GM12801 (cell line): ENCODE data around the gene COMMD3.

ENCODE experiments used
- TF ChIP-seq, protein P1 (sequence below): IDR thresholded peaks from one replicate; pipeline ENCODE4 v1.5.1; 2011; ENCODE audit warnings: control low read depth; ENCODE audit not compliant: insufficient read length; ENCODE audit errors: extremely low read depth

Gene COMMD3

DNA sequence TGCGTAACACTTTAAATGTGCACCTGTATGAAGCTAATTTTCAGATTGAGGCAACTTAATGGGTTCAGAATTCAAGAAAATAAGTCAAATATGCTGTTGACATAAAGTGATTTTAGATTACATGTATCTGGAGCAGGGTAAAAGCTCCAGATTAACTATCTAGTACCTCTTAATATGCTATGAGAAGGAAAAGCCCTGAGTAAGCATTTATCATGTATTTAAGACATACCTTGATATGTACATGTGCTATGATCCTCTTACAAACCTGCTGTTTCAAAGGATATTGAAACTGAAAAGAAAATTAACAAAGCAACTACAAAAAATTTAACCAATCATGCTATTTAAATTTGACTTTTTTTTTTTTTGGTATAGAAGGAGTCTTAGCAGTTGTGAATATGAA lies 33.6 kb downstream of the COMMD3 start:
- TF ChIP-seq, protein P1, sequence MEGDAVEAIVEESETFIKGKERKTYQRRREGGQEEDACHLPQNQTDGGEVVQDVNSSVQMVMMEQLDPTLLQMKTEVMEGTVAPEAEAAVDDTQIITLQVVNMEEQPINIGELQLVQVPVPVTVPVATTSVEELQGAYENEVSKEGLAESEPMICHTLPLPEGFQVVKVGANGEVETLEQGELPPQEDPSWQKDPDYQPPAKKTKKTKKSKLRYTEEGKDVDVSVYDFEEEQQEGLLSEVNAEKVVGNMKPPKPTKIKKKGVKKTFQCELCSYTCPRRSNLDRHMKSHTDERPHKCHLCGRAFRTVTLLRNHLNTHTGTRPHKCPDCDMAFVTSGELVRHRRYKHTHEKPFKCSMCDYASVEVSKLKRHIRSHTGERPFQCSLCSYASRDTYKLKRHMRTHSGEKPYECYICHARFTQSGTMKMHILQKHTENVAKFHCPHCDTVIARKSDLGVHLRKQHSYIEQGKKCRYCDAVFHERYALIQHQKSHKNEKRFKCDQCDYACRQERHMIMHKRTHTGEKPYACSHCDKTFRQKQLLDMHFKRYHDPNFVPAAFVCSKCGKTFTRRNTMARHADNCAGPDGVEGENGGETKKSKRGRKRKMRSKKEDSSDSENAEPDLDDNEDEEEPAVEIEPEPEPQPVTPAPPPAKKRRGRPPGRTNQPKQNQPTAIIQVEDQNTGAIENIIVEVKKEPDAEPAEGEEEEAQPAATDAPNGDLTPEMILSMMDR: no peak

DNA sequence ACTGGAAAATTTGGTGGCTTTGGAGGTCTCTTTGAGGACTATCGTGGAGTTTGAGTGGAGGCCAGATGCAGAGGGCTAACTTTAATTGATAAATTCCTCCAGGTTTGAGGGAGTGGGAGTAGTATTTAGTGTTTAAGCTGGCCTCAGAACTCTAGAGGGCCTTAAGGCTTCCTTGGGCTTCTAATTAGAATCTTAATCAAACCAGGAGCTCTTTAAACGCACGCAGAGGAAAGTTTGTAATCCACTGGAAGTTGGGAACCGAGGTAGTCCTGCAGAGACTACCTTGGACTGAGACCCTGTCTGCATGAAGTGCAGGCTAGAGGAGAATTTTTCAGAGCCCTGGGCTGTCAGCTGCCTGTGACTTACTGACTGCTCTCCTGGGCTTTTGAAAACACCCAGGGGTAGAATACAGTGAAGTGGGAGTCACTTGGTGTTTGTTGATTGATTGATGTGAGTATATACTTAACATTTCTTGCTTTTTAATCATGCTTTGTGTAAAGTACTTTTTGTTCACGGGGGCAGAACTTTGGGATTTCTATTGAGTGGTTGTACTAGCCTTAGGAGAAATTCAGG lies 35.0 kb downstream of the COMMD3 start:
- TF ChIP-seq, protein P1: no peak

DNA sequence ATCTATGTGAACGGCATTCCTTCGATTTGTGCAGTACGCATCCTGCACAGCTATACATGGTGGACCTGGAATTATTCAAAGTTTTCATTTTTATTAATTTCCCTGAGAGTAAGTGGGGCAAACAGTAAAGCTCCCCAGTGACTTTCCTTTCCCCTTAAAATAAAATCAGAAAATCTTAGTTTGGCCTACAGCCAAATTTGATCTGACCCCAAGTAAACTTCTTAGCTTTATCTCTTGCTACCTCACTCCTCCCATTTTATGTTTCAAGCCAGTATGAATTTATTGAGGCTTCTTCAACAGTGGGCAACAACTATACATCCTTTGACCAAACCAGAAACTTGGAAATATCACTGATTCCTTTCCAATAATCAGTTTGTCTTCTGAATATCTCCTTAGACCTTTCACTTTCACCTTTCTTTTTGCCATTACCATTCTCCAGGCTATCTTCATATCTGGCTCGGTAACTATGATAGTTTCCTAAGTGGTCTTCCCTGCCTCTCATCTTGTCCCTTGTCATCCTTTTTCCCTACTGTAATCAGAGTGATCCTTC lies 40.2 kb downstream of the COMMD3 start:
- TF ChIP-seq, protein P1: no peak

DNA sequence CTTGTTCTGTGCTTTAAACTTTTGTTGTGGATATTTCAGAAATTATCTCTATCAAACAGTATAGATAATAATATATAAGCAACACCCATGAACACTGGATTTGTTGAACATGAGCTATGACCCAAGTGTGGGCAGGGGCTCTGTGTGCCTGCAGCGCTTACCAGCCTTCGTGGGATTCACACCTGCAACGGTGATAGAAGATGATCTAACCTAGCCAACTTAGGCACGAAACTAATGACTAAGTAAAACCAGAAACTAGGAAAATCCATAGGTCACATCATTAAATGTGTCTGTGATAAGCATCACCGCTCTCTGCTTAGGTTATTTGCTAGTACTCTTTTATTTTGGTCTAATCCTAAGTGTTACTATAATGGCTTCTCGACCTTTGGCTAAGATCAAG lies 47.1 kb downstream of the COMMD3 start:
- TF ChIP-seq, protein P1: no peak

DNA sequence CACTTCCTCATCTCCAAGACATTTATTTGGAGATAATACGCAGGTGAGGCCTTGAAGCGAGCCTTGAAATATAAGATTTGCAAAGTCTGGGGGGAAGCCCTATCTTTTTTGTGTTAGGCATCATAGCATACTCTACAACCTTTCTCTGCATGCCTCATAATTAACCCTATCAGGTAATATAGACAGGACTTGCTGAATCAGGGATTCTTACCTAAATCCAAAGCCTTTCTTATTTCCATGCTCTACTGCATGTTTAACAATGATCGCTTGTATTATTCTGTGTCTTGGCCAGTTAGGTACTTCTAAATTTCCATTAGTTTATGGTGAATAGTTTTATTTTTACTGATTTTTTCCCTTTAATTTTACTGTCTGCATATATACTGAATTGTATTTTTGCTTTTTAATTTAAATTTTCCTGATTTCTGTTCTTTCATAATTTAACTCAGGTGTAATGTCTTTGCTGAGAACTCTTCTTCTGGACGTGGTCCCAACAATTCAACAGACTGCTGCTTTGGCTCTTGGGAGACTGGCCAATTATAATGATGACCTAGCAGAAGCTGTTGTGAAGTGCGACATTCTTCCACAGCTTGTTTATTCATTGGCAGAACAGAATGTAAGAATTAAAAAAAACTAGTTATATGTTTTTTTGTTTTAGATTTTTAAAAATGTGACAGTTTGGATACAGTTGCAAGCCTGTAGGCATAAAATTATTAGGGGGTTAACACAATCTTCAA lies 48.4 kb downstream of the COMMD3 start:
- TF ChIP-seq, protein P1: no peak

DNA sequence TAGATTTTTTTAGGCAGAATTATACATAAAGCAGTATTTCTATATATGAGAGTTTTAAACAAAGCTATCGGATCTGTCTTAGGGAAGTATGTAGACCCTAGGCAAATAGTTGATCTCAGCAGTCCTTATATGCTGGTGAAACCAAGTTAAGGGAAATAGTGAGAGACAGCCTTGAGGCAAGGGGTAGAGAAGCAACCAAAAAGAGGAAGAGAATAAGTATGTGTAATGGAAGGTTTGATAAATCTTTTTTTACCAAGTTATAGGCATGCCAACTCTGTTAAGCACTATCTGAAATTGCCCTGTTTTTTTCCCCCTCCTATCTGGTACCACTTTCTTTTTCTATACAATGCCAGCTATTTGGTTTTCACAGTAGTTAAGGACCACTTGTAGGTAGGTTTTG lies 49.0 kb downstream of the COMMD3 start:
- TF ChIP-seq, protein P1: no peak

DNA sequence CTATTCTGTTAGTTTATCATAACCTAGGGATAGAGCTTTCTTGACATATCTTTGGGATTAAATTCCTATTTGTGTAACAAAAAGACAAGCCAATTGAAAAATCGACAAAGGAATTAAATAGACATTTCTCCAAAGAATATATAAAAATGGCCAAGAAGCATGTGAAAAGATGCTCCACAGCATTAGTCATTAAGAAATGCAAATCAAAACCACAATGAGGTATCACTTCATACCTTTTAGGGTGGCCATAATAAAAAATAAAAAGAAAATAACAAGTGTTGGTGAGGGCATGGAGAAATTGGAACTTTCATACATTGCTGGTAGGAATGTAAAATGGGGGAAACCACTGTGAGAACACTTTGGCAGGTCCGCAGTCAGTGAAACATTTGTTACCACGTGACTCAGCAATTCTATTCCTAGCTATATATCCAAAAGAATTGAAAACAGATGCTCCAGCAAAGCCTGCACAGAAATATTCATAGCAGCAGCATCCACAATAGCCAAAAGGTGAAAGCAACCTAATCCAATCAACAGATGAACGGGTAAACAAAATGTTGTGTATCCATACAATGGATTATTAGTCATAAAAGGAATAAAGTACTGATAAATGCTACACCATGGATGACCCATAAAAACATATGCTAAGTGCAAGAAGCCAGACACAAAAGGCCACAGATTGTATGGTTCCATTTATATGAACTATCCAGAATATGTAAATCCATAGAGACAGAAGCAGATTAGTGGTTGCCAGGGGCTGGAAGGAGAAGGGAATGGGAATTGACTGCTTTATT lies 49.7 kb downstream of the COMMD3 start:
- TF ChIP-seq, protein P1: no peak
